ENCODE data around the gene GLB1L2.

GLB1L2 gene

GRCh38 chr11:134383576-134384221, 51.9 kb downstream of the GLB1L2 start:
- peaks cover 4% of the 10 kb centered on the region for H3K4me1 ChIP-seq (ENCODE audit: insufficient read depth, insufficient read length)
- H3K36me3 ChIP-seq (ENCODE audit: insufficient read depth, insufficient read length, low read length), result no peaks in the 10 kb centered on the region
- DNase-seq (ENCODE audit: low read depth, low spot score), result no peak
- TF ChIP-seq SUZ12 (IDR thresholded peaks at IDR 0.05; ENCODE audit: extremely low read depth, insufficient read depth, insufficient read length), result no peak
- no peak for TF ChIP-seq ZNF274 (IDR thresholded peaks at IDR 0.05; ENCODE audit: low read depth, low read length)
- TF ChIP-seq YY1 (IDR thresholded peaks at IDR 0.05; ENCODE audit: insufficient read depth, insufficient read length), result no peak
- H3K27me3 ChIP-seq (ENCODE audit: insufficient read depth, insufficient read length), result no peaks in the 10 kb centered on the region
- no peak overlapping the region for H3K9ac ChIP-seq (ENCODE audit: insufficient read length, low read depth)
- H3K9me3 ChIP-seq (ENCODE audit: insufficient read depth, low read length), result no peaks in the 10 kb centered on the region
- no peak overlapping the region for H3K4me3 ChIP-seq (ENCODE audit: insufficient read length, low read depth)

- Histone ChIP-seq H3K9me3 (ENCODE audit: insufficient read depth, low read length) (no peaks in the 10 kb centered on the region), H3K4me1 (ENCODE audit: insufficient read depth, insufficient read length) (peaks cover 4% of the 10 kb centered on the region), H3K36me3 (ENCODE audit: insufficient read depth, insufficient read length, low read length) (no peaks in the 10 kb centered on the region), H3K27me3 (ENCODE audit: insufficient read depth, insufficient read length) (no peaks in the 10 kb centered on the region), H3K9ac (ENCODE audit: insufficient read length, low read depth) (no peak overlapping the region), H3K4me3 (ENCODE audit: insufficient read length, low read depth) (no peak overlapping the region)
- TF ChIP-seq SUZ12 (IDR thresholded peaks at IDR 0.05; ENCODE audit: extremely low read depth, insufficient read depth, insufficient read length) (no peak), YY1 (IDR thresholded peaks at IDR 0.05; ENCODE audit: insufficient read depth, insufficient read length) (no peak), ZNF274 (IDR thresholded peaks at IDR 0.05; ENCODE audit: low read depth, low read length) (no peak)
- DNase-seq (ENCODE audit: low read depth, low spot score), result no peak
These were observed 52.6 kb downstream of the GLB1L2 start for GRCh38 chr11:134384406-134384805.

GRCh38 chr11:134385171-134385570, 53.4 kb downstream of the GLB1L2 start:
- no peaks in the 10 kb centered on the region for H3K27me3 ChIP-seq (ENCODE audit: insufficient read depth, insufficient read length)
- H3K4me1 ChIP-seq (ENCODE audit: insufficient read depth, insufficient read length), result peaks cover 4% of the 10 kb centered on the region
- no peak for DNase-seq (ENCODE audit: low read depth, low spot score)
- no peak overlapping the region for H3K4me3 ChIP-seq (ENCODE audit: insufficient read length, low read depth)
- H3K9me3 ChIP-seq (ENCODE audit: insufficient read depth, low read length), result no peaks in the 10 kb centered on the region
- no peak overlapping the region for H3K9ac ChIP-seq (ENCODE audit: insufficient read length, low read depth)
- TF ChIP-seq SUZ12 (IDR thresholded peaks at IDR 0.05; ENCODE audit: extremely low read depth, insufficient read depth, insufficient read length), result no peak
- H3K36me3 ChIP-seq (ENCODE audit: insufficient read depth, insufficient read length, low read length), result no peaks in the 10 kb centered on the region

GRCh38 chr11:134385774-134386565, 54.2 kb downstream of the GLB1L2 start:
- H3K4me1 ChIP-seq (ENCODE audit: insufficient read depth, insufficient read length), result peaks cover 4% of the 10 kb centered on the region
- H3K27me3 ChIP-seq (ENCODE audit: insufficient read depth, insufficient read length), result no peaks in the 10 kb centered on the region
- TF ChIP-seq ZNF274 (IDR thresholded peaks at IDR 0.05; ENCODE audit: low read depth, low read length), result no peak
- no peak for TF ChIP-seq SUZ12 (IDR thresholded peaks at IDR 0.05; ENCODE audit: extremely low read depth, insufficient read depth, insufficient read length)
- no peak for TF ChIP-seq YY1 (IDR thresholded peaks at IDR 0.05; ENCODE audit: insufficient read depth, insufficient read length)
- DNase-seq (ENCODE audit: low read depth, low spot score), result no peak
- no peak overlapping the region for H3K9ac ChIP-seq (ENCODE audit: insufficient read length, low read depth)
- no peak overlapping the region for H3K4me3 ChIP-seq (ENCODE audit: insufficient read length, low read depth)
- H3K9me3 ChIP-seq (ENCODE audit: insufficient read depth, low read length), result no peaks in the 10 kb centered on the region
- no peaks in the 10 kb centered on the region for H3K36me3 ChIP-seq (ENCODE audit: insufficient read depth, insufficient read length, low read length)

GRCh38 chr11:134386945-134387344, 55.2 kb downstream of the GLB1L2 start:
- Histone ChIP-seq H3K27me3 (ENCODE audit: insufficient read depth, insufficient read length) (no peaks in the 10 kb centered on the region), H3K36me3 (ENCODE audit: insufficient read depth, insufficient read length, low read length) (no peaks in the 10 kb centered on the region)

GRCh38 chr11:134387501-134387900, 55.7 kb downstream of the GLB1L2 start:
- no peaks in the 10 kb centered on the region for H3K27me3 ChIP-seq (ENCODE audit: insufficient read depth, insufficient read length)
- DNase-seq (ENCODE audit: low read depth, low spot score), result no peak
- TF ChIP-seq SUZ12 (IDR thresholded peaks at IDR 0.05; ENCODE audit: extremely low read depth, insufficient read depth, insufficient read length), result no peak
- no peak for TF ChIP-seq YY1 (IDR thresholded peaks at IDR 0.05; ENCODE audit: insufficient read depth, insufficient read length)
- TF ChIP-seq ZNF274 (IDR thresholded peaks at IDR 0.05; ENCODE audit: low read depth, low read length), result no peak
- H3K4me3 ChIP-seq (ENCODE audit: insufficient read length, low read depth), result no peak overlapping the region
- H3K4me1 ChIP-seq (ENCODE audit: insufficient read depth, insufficient read length), result peaks cover 4% of the 10 kb centered on the region
- no peaks in the 10 kb centered on the region for H3K36me3 ChIP-seq (ENCODE audit: insufficient read depth, insufficient read length, low read length)
- no peaks in the 10 kb centered on the region for H3K9me3 ChIP-seq (ENCODE audit: insufficient read depth, low read length)
- no peak overlapping the region for H3K9ac ChIP-seq (ENCODE audit: insufficient read length, low read depth)

More at GRCh38 chr11:134386945-134387344, 55.2 kb downstream of the GLB1L2 start:
- Histone ChIP-seq H3K9ac (ENCODE audit: insufficient read length, low read depth) (no peak overlapping the region), H3K4me3 (ENCODE audit: insufficient read length, low read depth) (no peak overlapping the region), H3K9me3 (ENCODE audit: insufficient read depth, low read length) (no peaks in the 10 kb centered on the region), H3K4me1 (ENCODE audit: insufficient read depth, insufficient read length) (peaks cover 4% of the 10 kb centered on the region)
- TF ChIP-seq YY1 (IDR thresholded peaks at IDR 0.05; ENCODE audit: insufficient read depth, insufficient read length), result no peak
- no peak for TF ChIP-seq SUZ12 (IDR thresholded peaks at IDR 0.05; ENCODE audit: extremely low read depth, insufficient read depth, insufficient read length)
- no peak for TF ChIP-seq ZNF274 (IDR thresholded peaks at IDR 0.05; ENCODE audit: low read depth, low read length)
- DNase-seq (ENCODE audit: low read depth, low spot score), result no peak

GRCh38 chr11:134388590-134388989, 56.8 kb downstream of the GLB1L2 start:
- Histone ChIP-seq H3K4me1 (ENCODE audit: insufficient read depth, insufficient read length) (peaks cover 4% of the 10 kb centered on the region), H3K4me3 (ENCODE audit: insufficient read length, low read depth) (no peak overlapping the region), H3K27me3 (ENCODE audit: insufficient read depth, insufficient read length) (no peaks in the 10 kb centered on the region), H3K9ac (ENCODE audit: insufficient read length, low read depth) (no peak overlapping the region), H3K36me3 (ENCODE audit: insufficient read depth, insufficient read length, low read length) (no peaks in the 10 kb centered on the region), H3K9me3 (ENCODE audit: insufficient read depth, low read length) (no peaks in the 10 kb centered on the region)
- no peak for TF ChIP-seq SUZ12 (IDR thresholded peaks at IDR 0.05; ENCODE audit: extremely low read depth, insufficient read depth, insufficient read length)
- no peak for TF ChIP-seq ZNF274 (IDR thresholded peaks at IDR 0.05; ENCODE audit: low read depth, low read length)
- no peak for TF ChIP-seq YY1 (IDR thresholded peaks at IDR 0.05; ENCODE audit: insufficient read depth, insufficient read length)
- no peak for DNase-seq (ENCODE audit: low read depth, low spot score)
